ENCODE results near the gene ATP2C1. TPM values are rescaled to one million over a fixed set of nuclear protein-coding genes. Genes with fewer than 3 reads are reported as not detected.

ATP2C1 gene
- total and polyA plus RNA-seq, 2 donors (not counting 3 experiments of a cell fraction or from before 2014, with no cell fraction given): 50.1 to 73.3 TPM

- no peak for DNase-seq (ENCODE audit: low read depth, low spot score)
- Histone ChIP-seq H3K9ac (replicated peaks; ENCODE audit: extremely low read depth, insufficient read depth, low read length) (no peak overlapping the region), H3K27ac (ENCODE audit: insufficient read depth, low read depth, low read length) (no peak overlapping the region), H4K20me1 (replicated peaks; ENCODE audit: control insufficient read depth, extremely low read depth, insufficient read depth, low read length) (no peaks in the 10 kb centered on the region), H3K4me1 (ENCODE audit: control insufficient read depth, extremely low read depth, insufficient read depth, low read length) (no peaks in the 10 kb centered on the region), H3K79me2 (ENCODE audit: control insufficient read depth, insufficient read depth, low read length) (no peaks in the 10 kb centered on the region), H3K9me1 (replicated peaks; ENCODE audit: control insufficient read depth, extremely low read depth, insufficient read depth, low read length) (no peaks in the 10 kb centered on the region), H3K27me3 (ENCODE audit: control insufficient read depth in 2 of 2, insufficient read depth in 2 of 2, low read length in 2 of 2) (no peaks in the 10 kb centered on the region), H3K36me3 (ENCODE audit: control insufficient read depth in 2 of 2, extremely low read depth in 1 of 2, insufficient read depth in 2 of 2, low read length in 2 of 2) (peaks cover 6 to 13% of the 10 kb centered on the region in 2 experiments), H3K9me3 (replicated peaks; ENCODE audit: control insufficient read depth, insufficient read depth, low read length) (no peaks in the 10 kb centered on the region), H2AFZ (ENCODE audit: low read depth, low read length) (no peak overlapping the region), H3K4me2 (ENCODE audit: insufficient read depth, low read length) (no peak overlapping the region), H3K4me3 (replicated peaks in 1 of 3; ENCODE audit: insufficient read depth in 1 of 3, low read depth in 1 of 3, low read length in 3 of 3) (no peak overlapping the region)
- ChIA-PET CTCF (no interaction called here), POLR2A (no interaction called here)
- intact Hi-C loops (cut with micrococcal nuclease) (no loop called here), dilution Hi-C loops (cut with MboI; ENCODE audit: extremely low pct_ligation_motif_present, low sequenced_read_pairs) (no loop called here)
- BruUV-seq (replicated peaks): no TSS peak
- no peak for TF ChIP-seq POLR2A (IDR thresholded peaks at IDR 0.05; ENCODE audit: low read depth, low read length)
- no peak for TF ChIP-seq POLR2AphosphoS5 (IDR thresholded peaks at IDR 0.05; ENCODE audit: insufficient read depth, low read depth, low read length)
- TF ChIP-seq FOS (IDR thresholded peaks at IDR 0.05; ENCODE audit: borderline replicate concordance, insufficient read depth, low read length): no peak
- TF ChIP-seq EZH2 (IDR thresholded peaks at IDR 0.05; ENCODE audit: borderline replicate concordance, low read depth, low read length, severe bottlenecking): no peak
- no peak for TF ChIP-seq MAX (IDR thresholded peaks at IDR 0.05; ENCODE audit: insufficient read depth, insufficient read length)
- TF ChIP-seq JUN (IDR thresholded peaks at IDR 0.05; ENCODE audit: borderline replicate concordance, insufficient read depth, insufficient read length, low read depth): no peak
- TF ChIP-seq MYC (IDR thresholded peaks at IDR 0.05; ENCODE audit: low read depth, low read length): no peak
- TF ChIP-seq CTCF (IDR thresholded peaks at IDR 0.05; ENCODE audit: extremely low read depth in 1 of 2, insufficient read depth in 1 of 2, low read depth in 1 of 2, low read length in 2 of 2): no peak
- TF ChIP-seq GATA2 (IDR thresholded peaks at IDR 0.05; ENCODE audit: insufficient read depth, insufficient read length, low read depth, low read length): no peak
- no peak for FAIRE-seq
Observed at GRCh38 chr3:130976706-130977105, 82.8 kb downstream of the ATP2C1 start.

All from endothelial cell of umbilical vein (primary cell).